ENCODE data around the gene SAMD9.
"Not testable (repeated sequence)": the region's sequence is repeated elsewhere in the genome, so short reads cannot be mapped to it uniquely, and the experiment has no call there.

The SAMD9 gene

DNA sequence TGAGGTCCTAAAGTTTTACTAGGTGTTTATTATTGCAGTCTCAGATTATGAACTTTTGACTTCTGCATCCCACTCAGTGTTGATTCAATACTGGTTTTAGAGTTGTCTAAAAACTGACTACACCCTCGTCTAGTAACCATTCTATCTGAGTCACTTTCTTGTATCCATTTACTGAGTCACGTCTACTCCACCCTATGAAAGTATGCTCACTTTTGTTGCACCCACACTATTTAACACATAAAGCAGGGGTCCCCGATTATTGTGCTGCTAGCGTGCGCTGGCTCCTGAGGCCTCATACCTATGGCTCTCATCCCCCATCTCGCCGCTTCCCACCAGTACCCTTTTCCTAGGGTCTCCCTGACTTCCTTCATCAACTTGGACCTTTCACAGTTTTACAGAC is 2.0 kb downstream of the SAMD9 start:
- peaks cover 7% of the 10 kb centered on the region for H3K4me1 Mint-ChIP-seq
- no peaks in the 10 kb centered on the region for H3K36me3 Mint-ChIP-seq (ENCODE audit: low read depth)
- H3K27me3 Mint-ChIP-seq (ENCODE audit: low read depth, poor library complexity) = peaks cover 16% of the 10 kb centered on the region
- no peak for DNase-seq
- H3K9me3 Mint-ChIP-seq = peaks cover 15% of the 10 kb centered on the region
- no peak overlapping the region for H3K4me3 Mint-ChIP-seq
- TF ChIP-seq, protein P1, sequence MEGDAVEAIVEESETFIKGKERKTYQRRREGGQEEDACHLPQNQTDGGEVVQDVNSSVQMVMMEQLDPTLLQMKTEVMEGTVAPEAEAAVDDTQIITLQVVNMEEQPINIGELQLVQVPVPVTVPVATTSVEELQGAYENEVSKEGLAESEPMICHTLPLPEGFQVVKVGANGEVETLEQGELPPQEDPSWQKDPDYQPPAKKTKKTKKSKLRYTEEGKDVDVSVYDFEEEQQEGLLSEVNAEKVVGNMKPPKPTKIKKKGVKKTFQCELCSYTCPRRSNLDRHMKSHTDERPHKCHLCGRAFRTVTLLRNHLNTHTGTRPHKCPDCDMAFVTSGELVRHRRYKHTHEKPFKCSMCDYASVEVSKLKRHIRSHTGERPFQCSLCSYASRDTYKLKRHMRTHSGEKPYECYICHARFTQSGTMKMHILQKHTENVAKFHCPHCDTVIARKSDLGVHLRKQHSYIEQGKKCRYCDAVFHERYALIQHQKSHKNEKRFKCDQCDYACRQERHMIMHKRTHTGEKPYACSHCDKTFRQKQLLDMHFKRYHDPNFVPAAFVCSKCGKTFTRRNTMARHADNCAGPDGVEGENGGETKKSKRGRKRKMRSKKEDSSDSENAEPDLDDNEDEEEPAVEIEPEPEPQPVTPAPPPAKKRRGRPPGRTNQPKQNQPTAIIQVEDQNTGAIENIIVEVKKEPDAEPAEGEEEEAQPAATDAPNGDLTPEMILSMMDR (IDR thresholded peaks at IDR 0.05) = no peak
- H3K27ac Mint-ChIP-seq = no peak overlapping the region

DNA sequence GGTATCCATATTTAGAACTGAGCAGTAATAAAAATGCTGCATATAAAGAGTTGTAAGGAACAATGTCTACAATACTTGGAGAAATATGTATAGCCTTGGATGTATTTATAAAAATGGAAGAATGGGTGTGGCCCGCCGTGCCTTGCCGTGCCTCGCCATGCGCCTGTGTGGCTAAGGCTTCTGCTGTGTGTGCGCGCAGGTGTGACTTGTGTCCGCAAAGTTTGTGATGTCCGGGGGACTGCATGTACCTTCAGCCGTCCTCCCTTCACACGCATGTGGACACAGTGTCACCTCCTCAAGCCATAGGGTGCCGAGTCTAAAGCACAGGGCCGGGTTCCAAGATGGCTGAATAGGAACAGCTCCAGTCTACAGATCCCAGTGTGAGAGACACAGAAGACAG is 9.8 kb downstream of the SAMD9 start:
- Mint-ChIP-seq H3K4me3 (no peak overlapping the region), H3K4me1 (no peaks in the 10 kb centered on the region), H3K9me3 (peaks cover 8% of the 10 kb centered on the region), H3K27me3 (ENCODE audit: low read depth, poor library complexity) (peaks cover 45% of the 10 kb centered on the region), H3K27ac (no peak overlapping the region), H3K36me3 (ENCODE audit: low read depth) (no peaks in the 10 kb centered on the region)
- DNase-seq = no peak
- TF ChIP-seq, protein P1 (IDR thresholded peaks at IDR 0.05) = no peak

DNA sequence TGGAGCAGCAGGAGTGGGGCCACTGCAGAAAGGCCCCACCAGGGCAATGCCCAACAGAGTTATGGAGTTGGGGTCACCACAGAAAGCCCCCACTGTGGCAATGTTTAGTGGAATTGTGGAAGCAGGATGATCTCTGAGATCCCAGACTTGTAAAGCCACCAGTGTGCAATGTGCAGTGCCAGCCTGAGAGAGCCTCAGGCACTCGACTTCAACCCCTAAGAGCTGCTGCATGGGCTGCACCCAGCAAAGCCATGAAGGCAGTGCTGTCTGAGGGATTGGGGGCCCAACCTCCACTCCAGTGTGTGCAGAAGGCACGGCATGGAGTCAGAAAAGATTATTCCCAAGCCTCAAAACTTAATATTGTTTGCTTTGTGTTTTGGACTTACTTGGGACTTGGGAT is 20.4 kb downstream of the SAMD9 start:
- TF ChIP-seq, protein P1 (IDR thresholded peaks at IDR 0.05) = no peak
- Mint-ChIP-seq H3K36me3 (ENCODE audit: low read depth) (no peaks in the 10 kb centered on the region), H3K4me3 (no peak overlapping the region), H3K27me3 (ENCODE audit: low read depth, poor library complexity) (peaks cover 60% of the 10 kb centered on the region), H3K4me1 (no peaks in the 10 kb centered on the region), H3K27ac (no peak overlapping the region), H3K9me3 (peaks cover 4% of the 10 kb centered on the region)
- no peak for DNase-seq

DNA sequence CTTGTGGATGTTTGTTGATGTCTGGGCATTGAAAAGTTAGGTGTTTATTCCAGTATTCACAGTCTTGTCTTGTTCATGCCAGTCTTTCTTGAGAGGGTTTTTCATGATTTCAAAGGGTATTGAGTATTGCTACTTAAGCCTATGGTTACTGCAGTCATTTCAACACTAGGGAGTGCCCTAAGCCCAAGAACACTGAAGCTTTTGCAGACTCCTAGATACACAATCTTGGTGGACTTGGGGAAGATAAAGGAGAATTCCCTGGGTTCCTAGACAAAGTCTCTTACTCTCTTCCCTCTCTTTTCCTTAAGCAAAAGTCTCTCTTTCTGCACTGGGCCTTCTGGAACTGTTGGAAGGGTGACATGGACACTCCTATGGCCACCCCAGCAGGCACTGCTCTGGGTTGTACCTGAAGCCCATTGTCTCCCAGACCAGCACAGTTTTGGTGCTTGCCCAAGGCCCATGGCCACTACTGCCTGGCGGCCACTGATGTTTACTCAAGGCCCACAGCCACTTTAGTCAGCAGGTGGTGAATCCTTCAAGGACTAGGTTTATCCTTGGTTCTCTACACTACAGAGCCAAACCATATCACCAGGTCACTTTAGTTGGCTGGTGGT is 24.9 kb downstream of the SAMD9 start:
- H3K36me3 Mint-ChIP-seq (ENCODE audit: low read depth) = no peaks in the 10 kb centered on the region
- H3K27ac Mint-ChIP-seq = no peak overlapping the region
- DNase-seq = no peak
- TF ChIP-seq, protein P1 (IDR thresholded peaks at IDR 0.05) = no peak
- H3K4me1 Mint-ChIP-seq = no peaks in the 10 kb centered on the region
- H3K4me3 Mint-ChIP-seq = no peak overlapping the region
- peaks cover 12% of the 10 kb centered on the region for H3K9me3 Mint-ChIP-seq
- H3K27me3 Mint-ChIP-seq (ENCODE audit: low read depth, poor library complexity) = peaks cover 56% of the 10 kb centered on the region

DNA sequence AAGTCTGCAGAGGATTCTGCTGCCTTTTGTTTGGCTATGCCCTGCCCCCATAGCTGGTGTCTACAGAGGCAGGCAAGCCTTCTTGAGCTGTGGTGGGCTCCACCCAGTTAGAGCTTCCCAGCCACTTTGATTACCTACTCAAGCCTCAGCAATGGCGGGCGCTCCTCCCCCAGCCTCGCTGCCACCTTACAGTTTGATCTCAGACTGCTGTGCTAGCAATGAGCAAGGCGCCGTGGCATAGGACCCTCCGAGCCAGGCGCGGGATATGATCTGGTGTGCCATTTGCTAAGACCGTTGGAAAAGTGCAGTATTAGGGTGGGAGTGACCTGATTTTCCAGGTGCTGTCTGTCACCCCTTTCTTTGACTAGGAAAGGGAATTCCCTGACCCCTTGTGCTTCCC is 44.4 kb downstream of the SAMD9 start:
- H3K36me3 Mint-ChIP-seq (ENCODE audit: low read depth); H3K4me3 Mint-ChIP-seq; H3K27ac Mint-ChIP-seq; DNase-seq; H3K4me1 Mint-ChIP-seq: not testable (repeated sequence)
- H3K9me3 Mint-ChIP-seq = peaks cover 37% of the 10 kb centered on the region
- H3K27me3 Mint-ChIP-seq (ENCODE audit: low read depth, poor library complexity) = peaks cover 15% of the 10 kb centered on the region

DNA sequence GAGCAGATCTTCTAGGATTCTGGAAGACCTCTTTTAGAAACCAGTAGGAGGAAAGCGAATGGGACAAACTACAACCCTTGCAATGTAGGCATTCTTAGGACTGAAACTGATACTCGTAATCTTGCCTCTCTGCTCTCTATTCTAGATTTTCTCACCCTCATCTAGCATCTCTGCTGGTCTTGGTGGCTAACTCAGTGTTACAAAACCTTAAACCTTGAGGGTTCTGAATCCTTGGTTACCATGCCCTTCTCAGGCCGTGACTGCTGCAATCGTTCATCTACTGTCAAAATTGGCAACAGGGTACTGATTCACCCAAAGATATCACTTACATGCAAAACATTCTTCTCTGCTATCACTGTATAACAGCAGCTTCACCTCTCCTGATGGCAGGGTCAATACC is 55.2 kb downstream of the SAMD9 start:
- Mint-ChIP-seq H3K36me3 (ENCODE audit: low read depth) (no peaks in the 10 kb centered on the region), H3K4me3 (no peak overlapping the region), H3K4me1 (no peaks in the 10 kb centered on the region), H3K27me3 (ENCODE audit: low read depth, poor library complexity) (peaks cover 14% of the 10 kb centered on the region), H3K27ac (no peak overlapping the region), H3K9me3 (peaks cover 24% of the 10 kb centered on the region)
- TF ChIP-seq, protein P1 (IDR thresholded peaks at IDR 0.05) = no peak
- no peak for DNase-seq

Measured in nephron progenitor cell (in vitro differentiated cells).